ENCODE data around the gene CTBS.
"Not testable (repeated sequence)": the region's sequence is repeated elsewhere in the genome, so short reads cannot be mapped to it uniquely, and the experiment has no call there.

CTBS gene

GRCh38 chr1:84573967-84574842 is at the start of gene CTBS:
CTBS (minus strand) TSS chr1:84574440; CDS start chr1:84574415, 25 bp downstream.
- DNase-seq (ENCODE audit: low spot score), result peak; percentile 82

- DNase-seq (ENCODE audit: low spot score), result no peak
Measured at GRCh38 chr1:84621553-84621952, 47.3 kb upstream of the CTBS start.

- DNase-seq (ENCODE audit: low spot score), result peak; percentile 70
Measured at GRCh38 chr1:84620720-84621313, 46.6 kb upstream of the CTBS start.

- DNase-seq (ENCODE audit: low spot score), result peak; percentile 88
Measured at GRCh38 chr1:84619383-84620102, 45.3 kb upstream of the CTBS start.

GRCh38 chr1:84617349-84617748 is 43.1 kb upstream of the CTBS start:
- DNase-seq (ENCODE audit: low spot score), result no peak

GRCh38 chr1:84615790-84616189 is 41.5 kb upstream of the CTBS start:
- no peak for DNase-seq (ENCODE audit: low spot score)

- no peak for DNase-seq (ENCODE audit: low spot score)
Measured at GRCh38 chr1:84613887-84614286, 39.6 kb upstream of the CTBS start.

GRCh38 chr1:84613026-84613425 is 38.8 kb upstream of the CTBS start:
- no peak for DNase-seq (ENCODE audit: low spot score)

- DNase-seq (ENCODE audit: low spot score), result no peak
Measured at GRCh38 chr1:84611796-84612195, 37.6 kb upstream of the CTBS start.

GRCh38 chr1:84611091-84611490 is 36.9 kb upstream of the CTBS start:
- DNase-seq (ENCODE audit: low spot score), result no peak

- no peak for DNase-seq (ENCODE audit: low spot score)
Measured at GRCh38 chr1:84606977-84607376, 32.7 kb upstream of the CTBS start.

GRCh38 chr1:84605157-84605556 is 30.9 kb upstream of the CTBS start:
- no peak for DNase-seq (ENCODE audit: low spot score)

GRCh38 chr1:84603941-84604830 is 29.9 kb upstream of the CTBS start:
- DNase-seq (ENCODE audit: low spot score), result no peak

- DNase-seq (ENCODE audit: low spot score), result no peak
Measured at GRCh38 chr1:84603223-84603622, 29.0 kb upstream of the CTBS start.

GRCh38 chr1:84600796-84601195 is 26.6 kb upstream of the CTBS start:
- DNase-seq (ENCODE audit: low spot score), result no peak

GRCh38 chr1:84598846-84599741 is 24.9 kb upstream of the CTBS start:
- peak; percentile 84 for DNase-seq (ENCODE audit: low spot score)

GRCh38 chr1:84598418-84598817 is 24.2 kb upstream of the CTBS start:
- no peak for DNase-seq (ENCODE audit: low spot score)

- DNase-seq (ENCODE audit: low spot score), result no peak
Measured at GRCh38 chr1:84597011-84597410, 22.8 kb upstream of the CTBS start.

GRCh38 chr1:84594959-84595358 is 20.7 kb upstream of the CTBS start:
- not testable (repeated sequence) for DNase-seq (ENCODE audit: low spot score)

- no peak for DNase-seq (ENCODE audit: low spot score)
Measured at GRCh38 chr1:84587099-84587498, 12.9 kb upstream of the CTBS start.

- DNase-seq (ENCODE audit: low spot score), result no peak
Measured at GRCh38 chr1:84585803-84586202, 11.6 kb upstream of the CTBS start.

All from kidney capillary endothelial cell (primary cell).